WI38 (cell line): Measurements from ENCODE around the gene KRT222.

Experiments used
- H3K4me3 ChIP-seq: 2 replicates; pipeline ENCODE4 v1.5.1; 2011; ENCODE audit warnings: low read depth, mild to moderate bottlenecking, control low read depth, low read length
- CTCF ChIP-seq: IDR thresholded peaks from 2 replicates; pipeline ENCODE4 v1.5.1; 2012; ENCODE audit warnings: low read depth, mild to moderate bottlenecking, control low read depth, low read length

KRT222 gene

GRCh38 chr17:40616592-40616991 is 48.4 kb downstream of the KRT222 start:
- no peak overlapping the region for H3K4me3 ChIP-seq
- no peak for TF ChIP-seq CTCF

DNA sequence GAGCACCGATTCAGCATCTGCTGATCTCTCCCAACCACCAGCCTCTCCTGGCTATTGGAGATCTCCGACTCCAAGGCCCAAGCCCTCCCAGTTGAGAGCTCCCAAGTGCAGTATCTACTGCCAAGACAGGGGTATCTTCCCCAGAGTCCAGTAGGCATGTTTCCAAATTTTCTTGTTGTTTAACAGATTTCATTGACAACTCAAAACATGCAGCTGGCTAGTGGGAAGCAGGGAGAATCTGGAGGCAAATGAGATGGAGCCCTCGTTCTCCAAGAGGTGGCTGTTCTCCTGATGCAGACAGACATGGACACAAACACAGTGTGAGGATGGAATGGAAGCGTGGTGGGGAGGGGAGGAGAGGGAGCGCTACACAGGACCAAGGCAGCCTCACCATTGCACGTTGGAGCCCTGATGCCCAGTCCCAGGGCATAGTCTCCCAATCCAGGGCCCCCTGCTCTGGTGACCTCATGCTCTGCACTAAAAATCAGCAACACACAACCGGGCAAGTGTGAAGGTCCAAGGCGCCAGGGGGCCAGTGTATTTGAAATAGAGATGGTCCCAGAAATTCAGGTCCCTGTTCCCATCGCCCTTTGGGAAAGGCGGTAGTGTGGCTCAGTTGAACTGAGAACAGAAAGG is 49.0 kb downstream of the KRT222 start:
- H3K4me3 ChIP-seq, result no peak overlapping the region

DNA sequence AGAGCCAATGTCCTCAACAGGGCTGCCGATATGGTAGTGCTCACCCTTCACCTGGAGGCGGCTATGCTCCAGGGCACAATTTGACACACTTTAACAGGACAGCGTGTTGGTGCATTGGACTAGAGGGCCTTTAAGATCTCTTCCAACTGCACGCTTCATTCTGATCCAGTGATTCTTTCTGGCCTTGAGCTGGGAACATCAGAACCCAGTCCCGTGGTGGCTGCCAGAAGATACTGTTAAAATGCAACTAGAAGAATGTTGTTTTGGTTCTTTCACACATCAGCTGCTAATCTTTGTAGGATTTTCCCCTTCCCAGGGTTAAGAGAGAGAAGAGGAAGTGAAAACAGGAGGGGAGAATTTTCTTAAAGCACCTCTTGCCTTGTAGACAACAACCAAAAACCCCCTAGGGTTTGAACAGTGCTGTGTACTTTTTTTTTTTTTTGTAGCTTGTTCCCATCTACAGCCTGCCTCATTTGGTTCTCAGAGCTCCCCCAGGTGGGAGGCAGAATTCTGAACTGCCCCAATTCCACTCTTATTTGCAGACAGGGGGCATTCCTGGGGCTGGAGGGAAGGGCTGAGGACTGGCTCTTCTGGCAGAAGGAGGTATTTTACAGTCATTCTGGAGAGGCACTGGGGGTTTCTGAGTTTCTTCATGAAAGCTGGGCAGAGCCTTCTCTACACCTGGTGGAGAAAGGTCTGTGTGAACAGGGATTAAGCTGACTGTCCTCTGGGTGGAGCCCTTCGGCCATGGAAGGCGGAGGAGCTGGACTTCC is 49.7 kb downstream of the KRT222 start:
- TF ChIP-seq CTCF, result peak; percentile 19; the same call in 1 of the 2 replicates
- H3K4me3 ChIP-seq, result no peak overlapping the region

More for the DNA sequence above, 49.0 kb downstream of the KRT222 start:
- TF ChIP-seq CTCF, result no peak

DNA sequence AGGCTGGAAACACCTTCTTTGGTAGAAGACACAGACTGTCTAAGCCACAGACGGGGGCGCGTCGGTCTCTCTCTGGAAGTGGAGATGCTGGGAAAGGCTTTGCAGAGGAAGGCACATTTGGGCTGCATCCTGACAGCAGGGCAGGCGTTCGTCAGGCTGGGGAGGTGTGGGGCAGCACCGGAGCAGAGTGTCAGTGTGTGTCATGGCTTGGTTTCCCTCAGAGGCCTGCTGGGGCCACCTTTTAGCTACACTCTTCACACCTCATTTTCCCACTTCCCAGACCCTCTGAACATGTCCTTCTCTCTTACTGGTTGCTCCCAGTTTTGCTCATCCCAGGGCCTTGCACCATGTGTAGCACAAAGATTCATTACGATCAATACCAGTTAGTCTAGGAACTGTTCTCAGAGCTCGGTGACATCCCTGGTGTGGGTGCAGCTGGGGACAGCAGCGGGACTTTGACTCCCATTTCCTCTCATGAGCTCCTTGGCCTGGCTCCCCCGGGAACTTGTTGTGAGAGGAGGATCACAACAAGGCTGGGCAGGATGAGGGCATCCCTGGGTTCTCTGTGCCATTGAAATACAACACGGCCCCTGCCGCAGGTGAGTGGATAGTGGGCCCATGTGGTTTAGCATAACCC is 50.4 kb downstream of the KRT222 start:
- H3K4me3 ChIP-seq, result no peak overlapping the region
- no peak for TF ChIP-seq CTCF

- no peak for TF ChIP-seq CTCF
- no peak overlapping the region for H3K4me3 ChIP-seq
Measured at GRCh38 chr17:40613467-40614154, 51.4 kb downstream of the KRT222 start.

DNA sequence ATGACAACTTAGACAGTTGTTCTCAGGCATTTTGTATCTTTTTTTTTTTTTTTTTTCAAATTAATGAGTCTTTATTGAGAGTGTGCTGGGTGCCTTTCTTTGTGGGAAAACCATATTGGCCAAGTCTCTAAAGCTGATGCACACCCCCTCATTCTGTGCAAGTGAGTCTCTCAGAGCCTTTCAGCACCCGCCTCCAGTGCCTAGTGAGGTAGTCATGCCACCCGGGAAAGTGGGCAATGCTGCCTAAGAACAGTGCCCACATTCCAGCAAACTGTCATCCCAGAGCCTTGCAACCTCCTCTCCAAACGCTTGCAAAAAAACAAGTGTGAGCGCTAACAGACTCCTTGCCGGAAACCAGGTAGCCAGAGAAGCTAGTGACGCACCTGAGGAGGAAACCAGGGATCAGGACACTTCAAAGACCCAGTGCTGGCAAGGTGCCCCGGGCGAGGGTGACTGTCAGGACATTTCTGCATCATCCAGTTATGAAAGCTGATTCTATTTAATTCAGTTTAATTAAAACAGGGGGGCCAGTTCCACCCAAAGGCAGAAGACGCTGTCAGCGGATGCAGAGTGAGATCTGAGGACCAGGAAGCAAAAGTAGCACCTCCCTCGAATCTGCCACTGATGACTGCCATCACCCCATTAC is 52.3 kb downstream of the KRT222 start:
- TF ChIP-seq CTCF, result no peak
- no peak overlapping the region for H3K4me3 ChIP-seq
